MM.1S (cell line): ENCODE results near the gene ACO2.

Source experiments
- DNase-seq: peaks from one replicate; pipeline ENCODE4 v3.0.0-alpha.2; 2015
- H2AFZ ChIP-seq: fragments of 300-600 bp; sonication (generic); 2 replicates; pipeline ENCODE4 v1.6.0; 2016; ENCODE audit warnings: antibody characterized with exemption, low read length
- H3F3A ChIP-seq: fragments of 300-600 bp; sonication (generic); 2 replicates; pipeline ENCODE4 v1.6.1; 2016; ENCODE audit warnings: mild to moderate bottlenecking, antibody characterized with exemption, low read length, moderate library complexity, mixed read lengths; ENCODE audit not compliant: insufficient read depth
- H3K27ac ChIP-seq: fragments of 300-600 bp; sonication (generic); 2 replicates; pipeline ENCODE4 v1.5.1; 2016; ENCODE audit warnings: mild to moderate bottlenecking, low read length
- H3K27me3 ChIP-seq: fragments of 300-600 bp; sonication (generic); replicated peaks from 2 replicates; pipeline ENCODE4 v1.6.0; 2016; ENCODE audit warnings: low read length; ENCODE audit not compliant: insufficient read depth
- H3K36me3 ChIP-seq: fragments of 300-600 bp; sonication (generic); replicated peaks from 2 replicates; pipeline ENCODE4 v1.6.1; 2016; ENCODE audit warnings: mild to moderate bottlenecking, low read length, mixed read lengths; ENCODE audit not compliant: insufficient read depth
- H3K4me1 ChIP-seq: fragments of 300-600 bp; sonication (generic); 2 replicates; pipeline ENCODE4 v1.6.1; 2016; ENCODE audit warnings: low read length, mixed read lengths
- H3K4me2 ChIP-seq: fragments of 300-600 bp; sonication (generic); 2 replicates; pipeline ENCODE4 v1.6.0; 2016; ENCODE audit warnings: low read depth, low read length
- H3K4me3 ChIP-seq: fragments of 300-600 bp; sonication (generic); 2 replicates; pipeline ENCODE4 v1.5.1; 2016; ENCODE audit warnings: low read length, mixed read lengths
- H3K79me2 ChIP-seq: fragments of 300-600 bp; sonication (generic); 2 replicates; pipeline ENCODE4 v1.6.1; 2016; ENCODE audit warnings: mixed run types, low read length, mixed read lengths
- H3K9ac ChIP-seq: fragments of 300-600 bp; sonication (generic); 2 replicates; pipeline ENCODE4 v1.6.1; 2016; ENCODE audit warnings: low read length, mixed read lengths
- H3K9me2 ChIP-seq: fragments of 300-600 bp; sonication (generic); replicated peaks from 2 replicates; pipeline ENCODE4 v1.6.1; 2016; ENCODE audit warnings: mild to moderate bottlenecking, low read length, mixed read lengths; ENCODE audit not compliant: insufficient read depth
- H3K9me3 ChIP-seq: fragments of 300-600 bp; sonication (generic); replicated peaks from 2 replicates; pipeline ENCODE4 v1.6.1; 2016; ENCODE audit warnings: mild to moderate bottlenecking, low read length, mixed read lengths; ENCODE audit not compliant: insufficient read depth
- H4K20me1 ChIP-seq: fragments of 300-600 bp; sonication (generic); 2 replicates; pipeline ENCODE4 v1.6.1; 2016; ENCODE audit warnings: mild to moderate bottlenecking, low read length, moderate library complexity, mixed read lengths; ENCODE audit not compliant: insufficient read depth
- EZH2 ChIP-seq: fragments of 300-600 bp; sonication (generic); optimal IDR thresholded peaks from 2 replicates; pipeline ENCODE3; 2017; ENCODE audit warnings: low read depth, mild to moderate bottlenecking, antibody characterized with exemption, low read length, mixed read lengths
- EZH2phosphoT487 ChIP-seq: fragments of 300-600 bp; sonication (generic); IDR thresholded peaks from 2 replicates; pipeline ENCODE4 v1.6.1; 2018; ENCODE audit warnings: antibody characterized with exemption, low read length
- TF ChIP-seq, protein P1 (sequence below): fragments of 300-600 bp; sonication (generic); IDR thresholded peaks from 2 replicates; pipeline ENCODE4 v1.5.1; 2016; ENCODE audit warnings: antibody characterized with exemption, low read length, mixed read lengths

Gene ACO2

GRCh38 chr22:41479671-41480396, 10.9 kb downstream of the ACO2 start:
- peaks cover 43% of the 10 kb centered on the region for H4K20me1 ChIP-seq
- no peak overlapping the region for H3K9ac ChIP-seq
- no peak overlapping the region for H3K27ac ChIP-seq

DNA sequence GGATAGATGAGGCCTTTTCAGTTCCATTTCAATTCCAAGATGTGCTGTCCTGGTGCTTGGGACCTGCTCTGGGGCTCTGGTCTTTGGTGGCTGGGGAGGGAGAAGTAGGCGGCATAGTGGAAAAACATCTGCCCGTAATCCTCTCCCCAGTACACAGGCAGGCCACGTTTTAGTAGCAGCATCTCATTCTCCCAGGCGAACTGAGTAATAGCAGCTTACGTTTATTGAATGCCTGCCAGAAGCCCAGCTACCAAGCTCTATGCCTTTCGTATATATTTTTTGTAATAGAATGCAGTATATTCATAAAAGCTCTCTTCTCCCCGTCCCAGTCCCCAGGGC, 11.4 kb downstream of the ACO2 start:
- no peak overlapping the region for H3K9ac ChIP-seq
- TF ChIP-seq EZH2phosphoT487 = no peak
- TF ChIP-seq, protein P1, sequence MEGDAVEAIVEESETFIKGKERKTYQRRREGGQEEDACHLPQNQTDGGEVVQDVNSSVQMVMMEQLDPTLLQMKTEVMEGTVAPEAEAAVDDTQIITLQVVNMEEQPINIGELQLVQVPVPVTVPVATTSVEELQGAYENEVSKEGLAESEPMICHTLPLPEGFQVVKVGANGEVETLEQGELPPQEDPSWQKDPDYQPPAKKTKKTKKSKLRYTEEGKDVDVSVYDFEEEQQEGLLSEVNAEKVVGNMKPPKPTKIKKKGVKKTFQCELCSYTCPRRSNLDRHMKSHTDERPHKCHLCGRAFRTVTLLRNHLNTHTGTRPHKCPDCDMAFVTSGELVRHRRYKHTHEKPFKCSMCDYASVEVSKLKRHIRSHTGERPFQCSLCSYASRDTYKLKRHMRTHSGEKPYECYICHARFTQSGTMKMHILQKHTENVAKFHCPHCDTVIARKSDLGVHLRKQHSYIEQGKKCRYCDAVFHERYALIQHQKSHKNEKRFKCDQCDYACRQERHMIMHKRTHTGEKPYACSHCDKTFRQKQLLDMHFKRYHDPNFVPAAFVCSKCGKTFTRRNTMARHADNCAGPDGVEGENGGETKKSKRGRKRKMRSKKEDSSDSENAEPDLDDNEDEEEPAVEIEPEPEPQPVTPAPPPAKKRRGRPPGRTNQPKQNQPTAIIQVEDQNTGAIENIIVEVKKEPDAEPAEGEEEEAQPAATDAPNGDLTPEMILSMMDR = no peak
- TF ChIP-seq EZH2 = no peak
- peaks cover 43% of the 10 kb centered on the region for H4K20me1 ChIP-seq
- no peaks in the 10 kb centered on the region for H3K9me3 ChIP-seq
- H3K27ac ChIP-seq = no peak overlapping the region
- H3K4me2 ChIP-seq = no peak overlapping the region
- no peaks in the 10 kb centered on the region for H3K27me3 ChIP-seq
- no peak for DNase-seq
- no peaks in the 10 kb centered on the region for H3K4me1 ChIP-seq
- peaks cover 98% of the 10 kb centered on the region for H3K79me2 ChIP-seq
- H2AFZ ChIP-seq = no peak overlapping the region
- H3K4me3 ChIP-seq = no peak overlapping the region
- no peaks in the 10 kb centered on the region for H3F3A ChIP-seq
- no peaks in the 10 kb centered on the region for H3K9me2 ChIP-seq
- no peaks in the 10 kb centered on the region for H3K36me3 ChIP-seq

More at GRCh38 chr22:41479671-41480396, 10.9 kb downstream of the ACO2 start:
- H3K4me1 ChIP-seq = no peaks in the 10 kb centered on the region
- no peaks in the 10 kb centered on the region for H3K36me3 ChIP-seq
- no peak for DNase-seq
- peaks cover 98% of the 10 kb centered on the region for H3K79me2 ChIP-seq
- H3F3A ChIP-seq = no peaks in the 10 kb centered on the region
- H3K27me3 ChIP-seq = no peaks in the 10 kb centered on the region
- TF ChIP-seq, protein P1 = no peak
- no peak for TF ChIP-seq EZH2
- no peak for TF ChIP-seq EZH2phosphoT487
- no peak overlapping the region for H3K4me2 ChIP-seq
- no peak overlapping the region for H3K4me3 ChIP-seq
- H2AFZ ChIP-seq = no peak overlapping the region
- no peaks in the 10 kb centered on the region for H3K9me2 ChIP-seq
- no peaks in the 10 kb centered on the region for H3K9me3 ChIP-seq

DNA sequence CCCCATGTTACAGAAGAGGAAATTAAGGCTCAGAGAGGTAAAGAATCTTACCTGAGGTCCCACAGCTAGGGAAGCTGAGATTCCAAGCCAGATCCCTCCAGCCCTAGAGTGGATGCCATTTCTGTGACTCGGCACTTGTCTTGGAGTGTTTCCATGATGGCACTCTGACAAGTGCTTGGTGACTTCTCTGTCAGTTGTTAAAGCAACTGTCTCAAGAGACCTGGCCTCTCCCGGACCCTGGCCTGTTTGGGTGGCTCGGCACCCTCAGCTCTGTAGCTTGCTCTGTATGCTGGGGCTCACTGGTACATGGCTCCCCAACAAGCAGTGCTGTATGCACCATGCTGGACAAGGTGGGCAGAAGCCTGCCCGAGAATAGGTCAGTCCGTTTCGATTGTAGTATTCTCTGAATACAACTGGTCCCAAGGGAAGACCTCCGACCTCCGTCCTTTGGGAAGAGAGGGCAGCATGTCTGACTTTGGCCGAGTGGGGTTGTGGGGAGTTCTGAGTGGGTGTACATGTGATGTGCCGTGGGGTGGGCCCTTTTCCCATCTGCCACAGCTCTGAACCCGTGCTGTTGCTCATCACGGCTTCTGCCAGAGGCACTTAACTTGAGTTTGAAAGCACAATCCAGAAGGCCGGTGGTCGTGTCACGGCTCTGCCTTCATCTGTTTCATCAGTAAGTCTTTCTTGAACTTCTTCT, 12.4 kb downstream of the ACO2 start:
- H3K9me3 ChIP-seq = no peaks in the 10 kb centered on the region
- no peak overlapping the region for H3K9ac ChIP-seq
- no peak overlapping the region for H3K4me3 ChIP-seq
- no peak overlapping the region for H3K4me2 ChIP-seq
- no peak for DNase-seq
- TF ChIP-seq, protein P1 = no peak
- TF ChIP-seq EZH2phosphoT487 = no peak
- TF ChIP-seq EZH2 = no peak
- H2AFZ ChIP-seq = no peak overlapping the region
- H3K4me1 ChIP-seq = no peaks in the 10 kb centered on the region
- H3F3A ChIP-seq = no peaks in the 10 kb centered on the region
- peaks cover 96% of the 10 kb centered on the region for H3K79me2 ChIP-seq
- H3K36me3 ChIP-seq = no peaks in the 10 kb centered on the region
- H3K27me3 ChIP-seq = no peaks in the 10 kb centered on the region
- H3K9me2 ChIP-seq = no peaks in the 10 kb centered on the region
- peaks cover 43% of the 10 kb centered on the region for H4K20me1 ChIP-seq
- H3K27ac ChIP-seq = no peak overlapping the region
